ENCODE data around the gene COX20. TPM values are rescaled to one million over a fixed set of nuclear protein-coding genes. Genes with fewer than 3 reads are reported as not detected.

Gene COX20
- total RNA-seq, 1 donor from 2014 or later, result 68.8 TPM

DNA sequence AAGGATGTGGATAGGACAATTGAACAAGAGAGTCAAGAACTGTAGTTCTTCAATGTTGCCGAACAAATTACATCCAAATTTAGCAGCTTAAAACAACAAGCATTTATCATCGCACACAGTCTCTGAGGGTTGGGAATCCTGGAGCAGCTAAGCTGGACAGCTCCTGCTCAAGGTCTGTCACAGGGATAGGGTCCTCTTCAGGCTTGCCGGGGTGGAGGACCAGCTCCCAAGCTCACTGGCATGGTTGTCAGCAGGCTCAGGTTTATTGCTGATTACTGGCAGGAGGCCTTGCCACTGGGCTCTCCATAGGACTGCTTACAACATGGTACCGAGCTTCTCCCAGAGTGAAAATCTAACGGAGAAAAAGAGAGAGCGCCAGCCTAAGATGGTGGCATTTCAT lies 22.1 kb upstream of the COX20 start:
- Histone ChIP-seq H3K4me1 (no peaks in the 10 kb centered on the region), H3K4me3 (no peak overlapping the region), H3K27ac (replicated peaks) (no peak overlapping the region), H3K36me3 (no peaks in the 10 kb centered on the region), H3K9me3 (replicated peaks) (no peaks in the 10 kb centered on the region), H3K27me3 (ENCODE audit: low read depth) (peaks cover 21% of the 10 kb centered on the region)
- no peak for DNase-seq
- intact Hi-C loops (cut with micrococcal nuclease), result no loop called here
- TF ChIP-seq, protein P1, sequence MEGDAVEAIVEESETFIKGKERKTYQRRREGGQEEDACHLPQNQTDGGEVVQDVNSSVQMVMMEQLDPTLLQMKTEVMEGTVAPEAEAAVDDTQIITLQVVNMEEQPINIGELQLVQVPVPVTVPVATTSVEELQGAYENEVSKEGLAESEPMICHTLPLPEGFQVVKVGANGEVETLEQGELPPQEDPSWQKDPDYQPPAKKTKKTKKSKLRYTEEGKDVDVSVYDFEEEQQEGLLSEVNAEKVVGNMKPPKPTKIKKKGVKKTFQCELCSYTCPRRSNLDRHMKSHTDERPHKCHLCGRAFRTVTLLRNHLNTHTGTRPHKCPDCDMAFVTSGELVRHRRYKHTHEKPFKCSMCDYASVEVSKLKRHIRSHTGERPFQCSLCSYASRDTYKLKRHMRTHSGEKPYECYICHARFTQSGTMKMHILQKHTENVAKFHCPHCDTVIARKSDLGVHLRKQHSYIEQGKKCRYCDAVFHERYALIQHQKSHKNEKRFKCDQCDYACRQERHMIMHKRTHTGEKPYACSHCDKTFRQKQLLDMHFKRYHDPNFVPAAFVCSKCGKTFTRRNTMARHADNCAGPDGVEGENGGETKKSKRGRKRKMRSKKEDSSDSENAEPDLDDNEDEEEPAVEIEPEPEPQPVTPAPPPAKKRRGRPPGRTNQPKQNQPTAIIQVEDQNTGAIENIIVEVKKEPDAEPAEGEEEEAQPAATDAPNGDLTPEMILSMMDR (IDR thresholded peaks at IDR 0.05; ENCODE audit: borderline replicate concordance), result no peak

DNA sequence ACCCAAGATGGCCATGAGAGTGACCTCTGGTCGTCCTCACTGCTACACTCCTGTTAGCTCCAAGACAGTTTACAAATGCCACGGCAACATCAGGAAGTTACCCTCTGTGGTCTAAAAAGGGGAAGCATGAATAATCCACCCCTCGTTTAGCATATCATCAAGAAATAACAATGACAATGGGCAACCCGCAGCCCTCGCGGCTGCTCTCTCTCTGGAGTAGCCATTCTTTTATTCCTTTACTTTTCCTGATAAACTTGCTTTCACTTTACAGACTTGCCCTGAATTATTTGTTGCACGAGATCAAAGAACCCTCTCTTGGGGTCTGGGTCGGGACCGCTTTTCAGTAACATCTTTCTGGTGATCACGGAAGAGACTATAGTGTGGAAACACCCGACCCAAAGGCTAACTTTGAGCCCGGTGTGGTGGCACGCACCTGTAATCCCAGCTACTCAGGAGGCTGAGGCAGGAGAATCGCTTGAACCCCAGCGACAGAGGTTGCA lies 19.8 kb upstream of the COX20 start:
- peak overlapping the region; percentile 30 for H3K4me3 ChIP-seq
- H3K4me1 ChIP-seq, result no peaks in the 10 kb centered on the region
- H3K27ac ChIP-seq (replicated peaks), result no peak overlapping the region
- TF ChIP-seq, protein P1 (IDR thresholded peaks at IDR 0.05; ENCODE audit: borderline replicate concordance), result no peak
- no peaks in the 10 kb centered on the region for H3K9me3 ChIP-seq (replicated peaks)
- H3K36me3 ChIP-seq, result no peaks in the 10 kb centered on the region
- intact Hi-C loops (cut with micrococcal nuclease), result no loop called here
- H3K27me3 ChIP-seq (ENCODE audit: low read depth), result peaks cover 21% of the 10 kb centered on the region
- no peak for DNase-seq

DNA sequence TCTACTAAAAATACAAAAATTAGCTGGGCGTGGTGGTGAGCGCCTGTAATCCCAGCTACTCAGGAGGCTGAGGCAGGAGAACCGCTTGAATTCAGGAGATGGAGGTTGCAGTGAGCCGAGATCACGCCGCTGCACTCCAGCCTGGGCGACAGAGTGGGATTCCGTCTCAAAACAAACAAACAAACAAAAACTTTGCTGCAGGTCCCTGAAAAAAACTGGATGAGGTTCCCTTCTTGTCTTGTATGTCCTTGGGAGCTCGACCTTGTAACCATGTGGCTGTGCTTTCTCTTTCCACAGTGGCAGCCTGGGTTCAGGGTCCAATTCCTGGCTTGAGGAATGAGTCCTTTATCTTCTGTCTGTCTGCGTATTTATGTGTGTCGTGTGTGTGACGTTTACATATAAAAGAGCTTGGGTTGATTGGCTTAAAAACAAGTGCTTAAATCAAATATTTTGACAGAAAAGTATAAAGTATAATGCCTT lies 18.0 kb upstream of the COX20 start:
- Histone ChIP-seq H3K36me3 (no peaks in the 10 kb centered on the region), H3K4me1 (no peaks in the 10 kb centered on the region), H3K4me3 (no peak overlapping the region), H3K9me3 (replicated peaks) (no peaks in the 10 kb centered on the region), H3K27ac (replicated peaks) (no peak overlapping the region), H3K27me3 (ENCODE audit: low read depth) (peaks cover 19% of the 10 kb centered on the region)
- TF ChIP-seq, protein P1 (IDR thresholded peaks at IDR 0.05; ENCODE audit: borderline replicate concordance), result no peak
- intact Hi-C loops (cut with micrococcal nuclease), result no loop called here
- DNase-seq, result no peak

DNA sequence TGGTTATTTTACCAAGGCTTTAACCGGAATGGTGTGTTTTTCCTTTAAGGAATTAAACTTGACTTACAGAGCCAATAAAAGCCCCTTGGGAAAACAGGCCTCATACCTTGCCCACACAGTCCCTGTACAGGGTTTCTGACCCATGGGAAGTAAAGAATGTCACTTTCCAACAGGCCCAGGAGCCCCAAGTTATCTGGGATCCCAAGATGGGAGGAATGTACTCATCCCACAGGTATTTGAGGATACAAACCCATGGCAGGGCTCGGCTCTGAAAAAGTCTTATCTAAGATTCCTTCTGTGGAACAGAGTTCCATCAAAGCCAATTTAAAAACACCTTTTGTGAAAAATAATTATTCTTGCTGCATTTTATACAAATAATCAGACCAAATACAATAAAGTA lies 15.3 kb upstream of the COX20 start:
- TF ChIP-seq, protein P1 (IDR thresholded peaks at IDR 0.05; ENCODE audit: borderline replicate concordance), result no peak
- Histone ChIP-seq H3K4me3 (no peak overlapping the region), H3K27me3 (ENCODE audit: low read depth) (peaks cover 8% of the 10 kb centered on the region), H3K4me1 (no peaks in the 10 kb centered on the region), H3K36me3 (no peaks in the 10 kb centered on the region), H3K27ac (replicated peaks) (no peak overlapping the region), H3K9me3 (replicated peaks) (no peaks in the 10 kb centered on the region)
- DNase-seq, result no peak
- intact Hi-C loops (cut with micrococcal nuclease), result no loop called here

DNA sequence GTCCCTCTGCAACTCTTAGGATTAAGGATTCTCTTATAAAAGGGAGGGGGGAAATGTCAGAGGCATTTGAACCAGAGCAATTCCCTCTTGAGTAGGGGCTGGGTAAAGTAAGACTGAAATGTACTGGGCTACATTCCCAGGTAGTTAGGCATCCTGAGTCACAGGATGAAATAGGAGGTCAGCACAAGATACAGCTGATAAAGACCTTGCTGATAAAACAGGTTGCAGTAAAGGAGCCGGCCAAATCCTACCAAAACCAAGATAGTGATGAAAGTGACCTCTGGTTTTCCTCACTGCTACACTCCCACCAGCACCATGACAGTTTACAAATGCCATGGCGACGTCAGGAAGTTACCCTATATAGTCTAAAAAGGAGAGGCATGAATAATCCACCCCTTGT lies 14.3 kb upstream of the COX20 start:
- intact Hi-C loops (cut with micrococcal nuclease), result no loop called here
- no peaks in the 10 kb centered on the region for H3K36me3 ChIP-seq
- no peaks in the 10 kb centered on the region for H3K9me3 ChIP-seq (replicated peaks)

More for the DNA sequence above, 14.3 kb upstream of the COX20 start:
- H3K27ac ChIP-seq (replicated peaks), result no peak overlapping the region
- no peak for DNase-seq
- no peaks in the 10 kb centered on the region for H3K4me1 ChIP-seq
- H3K4me3 ChIP-seq, result no peak overlapping the region
- TF ChIP-seq, protein P1 (IDR thresholded peaks at IDR 0.05; ENCODE audit: borderline replicate concordance), result no peak
- no peaks in the 10 kb centered on the region for H3K27me3 ChIP-seq (ENCODE audit: low read depth)

Measured in left ventricle myocardium inferior (tissue), 1 donor.